KG1 (cell line): ENCODE measurements around the gene PAWR.
"Not testable (repeated sequence)": the region's sequence is repeated elsewhere in the genome, so short reads cannot be mapped to it uniquely, and the experiment has no call there.

Source experiments
- DNase-seq: peaks from one replicate; lab custom pipeline; 2025; lab: John Stamatoyannopoulos, UW

The PAWR gene

GRCh38 chr12:79548610-79548924 lies 142.2 kb downstream of the PAWR start:
- no peak for DNase-seq

DNA sequence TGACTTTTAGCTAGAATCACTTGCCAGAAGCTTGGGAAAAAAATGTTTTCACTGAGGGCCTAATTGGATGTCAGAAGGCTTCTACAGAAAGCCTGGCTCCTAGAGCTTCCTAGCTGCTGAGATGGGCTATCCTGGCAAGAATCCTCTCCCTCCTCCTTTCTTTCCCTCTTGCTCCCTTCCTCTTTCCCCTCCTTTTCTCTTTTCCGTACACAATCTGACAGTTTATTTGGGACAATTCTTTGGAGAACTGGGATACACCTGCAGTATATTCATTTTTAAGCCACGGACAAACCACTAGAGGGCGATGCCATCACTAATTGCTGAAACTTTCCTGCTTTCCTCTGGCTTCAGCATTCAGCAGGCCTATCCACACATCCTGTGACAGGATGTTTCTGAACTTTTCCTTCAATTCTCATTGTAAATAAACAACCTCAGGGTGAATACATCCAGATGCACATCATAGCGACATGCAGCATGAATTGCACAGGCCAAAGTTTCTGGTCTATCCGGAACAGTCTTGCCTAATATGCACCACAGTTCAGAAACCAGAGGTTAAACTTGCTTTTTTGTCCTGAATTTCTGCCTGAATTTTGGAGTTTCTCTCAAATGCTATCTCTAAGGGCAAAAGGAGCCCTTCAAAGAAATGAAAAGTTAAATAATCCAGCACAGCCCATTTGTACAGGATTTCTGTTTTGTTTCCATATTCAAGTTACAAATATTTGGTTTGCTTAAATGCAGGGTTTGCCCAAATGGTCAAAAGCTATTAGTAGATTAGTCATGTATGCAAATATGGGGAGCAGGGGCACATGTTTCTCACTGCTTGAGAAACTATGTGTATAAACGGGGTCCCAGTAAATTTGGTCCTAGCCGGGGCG lies 142.8 kb downstream of the PAWR start:
- DNase-seq = no peak

- no peak for DNase-seq
Observed at GRCh38 chr12:79547044-79547734, 143.6 kb downstream of the PAWR start.

DNA sequence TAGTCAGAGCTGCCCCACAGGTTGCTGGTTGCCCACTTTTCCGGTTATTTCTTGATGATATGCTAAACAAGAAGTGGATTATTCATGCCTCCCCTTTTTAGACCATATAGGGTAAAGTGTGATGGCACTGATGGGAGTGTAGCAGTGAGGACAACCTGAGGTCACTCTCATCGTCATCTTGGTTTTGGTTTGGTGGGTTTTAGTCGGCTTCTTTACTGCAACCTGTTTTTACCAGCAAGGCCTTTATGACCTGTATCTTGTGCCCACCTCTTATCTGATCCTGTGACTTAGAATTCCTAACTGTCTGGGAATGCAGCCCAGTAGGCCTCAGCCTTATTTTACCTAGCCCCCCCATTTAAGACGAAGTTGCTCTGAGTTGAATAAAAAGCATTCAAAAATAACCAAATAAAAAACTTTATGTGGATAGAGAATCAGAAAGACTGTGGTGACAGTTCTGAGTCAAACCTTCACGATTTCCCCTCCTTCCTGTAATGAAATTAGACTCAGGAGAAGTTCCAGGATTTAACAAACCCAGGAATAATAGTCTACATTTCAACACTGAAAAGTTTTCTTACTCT lies 144.2 kb downstream of the PAWR start:
- DNase-seq = no peak

DNA sequence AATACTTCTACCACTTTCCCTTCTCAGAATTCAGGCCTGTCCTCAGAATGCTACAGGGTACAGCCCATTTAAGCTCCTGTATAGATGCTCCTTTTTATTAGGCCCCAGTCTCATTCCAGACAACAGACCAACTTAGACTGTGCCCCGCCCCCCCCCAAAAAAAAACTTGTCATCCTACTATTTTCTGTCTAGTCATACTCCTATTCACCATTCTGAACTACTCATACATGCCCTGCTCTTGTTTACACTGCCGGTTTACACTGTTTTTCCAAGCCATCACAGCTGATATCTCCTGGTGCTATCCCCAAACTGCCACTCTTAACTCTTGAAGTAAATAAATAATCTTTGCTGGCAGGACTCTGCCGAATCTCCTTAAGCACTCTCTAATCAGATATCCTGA lies 146.3 kb downstream of the PAWR start:
- not testable (repeated sequence) for DNase-seq

DNA sequence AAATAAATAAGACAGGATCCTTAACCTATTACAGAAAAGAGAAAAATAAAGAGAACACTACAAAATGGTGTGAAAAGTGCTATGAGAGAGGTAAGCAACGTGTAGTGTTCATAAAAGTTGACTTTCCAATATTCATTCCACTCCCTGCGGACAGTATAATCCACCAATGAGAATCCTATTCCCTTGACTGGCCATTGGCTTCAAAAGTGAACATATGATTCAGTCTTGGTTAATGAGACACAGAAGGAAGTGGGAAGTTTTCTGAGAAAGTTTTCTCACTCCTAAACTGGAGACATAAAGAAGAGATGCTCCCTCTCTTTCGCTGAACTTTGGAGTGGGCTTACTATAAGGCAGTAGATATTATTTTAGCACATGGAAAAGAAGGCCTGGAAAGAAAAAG lies 153.1 kb downstream of the PAWR start:
- DNase-seq = no peak

- no peak for DNase-seq
Observed at GRCh38 chr12:79535751-79536150, 155.0 kb downstream of the PAWR start.
